Stimulated activated CD8-positive, alpha-beta memory T cell treated with anti-CD3 and anti-CD28 coated beads, Interleukin-7, amount 100 ng/mL, for 1 hour (primary cell): ENCODE data around the gene INTS14.
"Not testable (repeated sequence)": the region's sequence is repeated elsewhere in the genome, so short reads cannot be mapped to it uniquely, and the experiment has no call there.

Experiments used
- DNase-seq, 2 donors: peaks; one replicate each; pipeline ENCODE4 v3.0.0-alpha.2; 2020; ENCODE audit warnings: low read depth in 2 of 2

Gene INTS14

GRCh38 chr15:65631503-65631902 lies 20.6 kb upstream of the INTS14 start:
- no peak for DNase-seq

DNA sequence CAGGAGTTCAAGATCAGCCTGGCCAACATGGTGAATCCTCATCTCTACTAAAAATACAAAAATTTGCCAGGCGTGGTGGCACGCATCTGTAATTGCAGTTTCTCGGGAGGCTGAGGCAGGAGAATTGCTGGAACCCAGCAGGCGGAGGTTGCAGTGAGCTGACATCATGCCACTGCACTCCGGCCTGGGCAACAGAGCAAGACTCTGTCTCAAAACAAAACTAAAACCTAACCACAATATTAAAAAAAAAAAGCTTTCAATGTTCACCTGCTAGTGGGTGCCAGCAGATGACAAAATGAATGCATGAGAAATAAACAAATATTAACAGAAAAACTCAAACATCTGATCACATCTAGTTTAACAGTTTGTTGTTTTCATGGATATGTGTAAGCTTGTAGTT lies 19.8 kb upstream of the INTS14 start:
- no peak for DNase-seq

DNA sequence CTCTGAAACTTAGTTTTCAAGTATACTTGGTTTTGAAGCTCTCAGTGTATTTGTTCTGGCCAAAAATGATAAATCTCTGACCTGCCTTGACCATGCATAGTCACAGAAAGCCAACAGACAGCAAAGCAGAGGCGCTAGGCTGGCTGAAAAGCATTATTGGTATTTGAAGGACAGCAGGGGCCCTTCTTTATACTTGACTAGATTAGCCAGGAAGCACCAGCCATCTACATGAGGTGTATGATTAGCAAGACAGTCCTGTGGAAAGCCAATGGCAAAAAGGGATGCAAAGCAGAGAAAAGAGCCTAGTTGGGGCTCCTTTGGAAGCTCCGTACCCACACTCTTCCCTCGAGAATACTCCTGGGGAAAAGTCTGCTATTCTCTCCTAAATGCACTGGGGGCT lies 18.6 kb upstream of the INTS14 start:
- DNase-seq, result no peak

DNA sequence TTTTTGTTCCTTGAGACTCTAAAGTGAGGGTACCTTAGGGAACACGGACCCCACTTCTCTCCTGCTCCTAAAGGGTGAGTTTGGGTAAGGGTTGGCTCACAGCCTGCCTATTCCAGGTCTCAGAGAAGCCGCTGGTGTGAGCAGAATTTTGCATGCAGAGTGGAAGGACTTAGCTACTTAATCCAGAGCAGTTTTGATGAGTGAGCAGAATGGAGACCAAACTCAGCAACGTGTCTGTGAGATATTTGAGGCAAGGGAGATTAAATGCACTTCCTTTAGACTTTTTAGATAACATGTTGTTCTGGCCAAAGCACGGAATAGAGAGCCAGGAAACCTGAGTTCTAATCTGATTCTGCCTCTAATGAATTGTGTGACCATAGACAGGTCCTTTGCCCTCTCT lies 15.9 kb upstream of the INTS14 start:
- DNase-seq, result no peak

DNA sequence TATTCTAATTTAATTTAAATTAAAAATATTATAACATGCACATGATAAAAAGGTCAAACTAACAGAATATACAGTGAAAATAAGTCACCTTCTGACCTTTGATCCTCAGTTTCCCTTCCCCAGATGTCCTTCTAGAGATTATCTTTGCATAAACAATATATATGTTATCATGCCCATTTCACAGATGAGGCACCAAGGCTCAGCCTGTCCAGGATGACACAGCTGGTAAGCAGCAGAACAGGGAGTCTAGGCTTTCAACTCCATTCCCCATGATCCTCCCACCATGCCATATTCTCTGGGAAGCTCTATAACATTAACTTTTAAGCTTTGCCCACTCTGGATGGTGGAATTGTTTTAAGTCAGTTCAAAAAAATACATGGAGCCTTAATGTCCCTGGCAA lies 12.2 kb upstream of the INTS14 start:
- no peak for DNase-seq

DNA sequence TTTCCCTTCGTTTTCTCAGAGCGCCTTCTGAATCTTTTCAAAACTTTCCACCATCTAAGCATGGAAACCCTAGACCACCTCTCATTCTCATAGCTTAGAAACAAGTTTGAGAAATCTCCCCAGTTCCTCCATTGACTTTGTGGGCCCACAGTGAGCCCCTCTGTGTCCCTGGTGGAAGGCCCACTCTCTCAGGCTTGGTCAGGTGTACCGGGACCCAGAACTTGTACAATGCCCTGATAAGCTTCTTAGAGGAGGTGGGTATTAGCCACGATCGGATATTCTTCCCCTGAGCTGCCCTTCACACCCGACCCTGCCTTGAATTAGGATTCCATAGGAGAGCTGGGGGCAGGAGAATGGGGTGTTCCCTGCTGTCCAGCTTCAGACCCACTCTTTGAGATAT lies 10.7 kb upstream of the INTS14 start, which contains the start of gene SLC24A1:
Gene SLC24A1, plus strand, starts transcription at position 301 of the 400 bp plus-strand sequence. CDS start 2,143 bp downstream, outside the sequence.
- DNase-seq, result no peak

DNA sequence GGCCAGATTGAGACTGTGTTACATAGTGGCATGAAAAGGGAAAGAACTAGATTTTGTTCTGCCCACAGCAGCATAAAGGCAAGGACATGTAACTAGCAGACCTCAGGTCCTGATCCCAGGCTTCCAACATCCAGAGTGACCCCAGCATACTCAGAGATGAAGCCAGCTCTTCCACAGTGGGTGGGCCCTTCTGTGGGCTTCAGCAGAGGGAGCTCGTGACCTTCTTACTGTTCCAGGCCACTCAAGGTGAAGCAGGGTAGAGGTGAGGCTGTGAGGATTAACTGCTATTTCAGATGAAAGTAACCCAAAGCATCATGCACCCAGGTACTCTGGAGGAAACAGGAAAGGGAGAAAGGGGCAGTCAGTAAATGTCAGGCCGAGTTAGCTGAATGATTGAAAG lies 9.9 kb upstream of the INTS14 start:
- DNase-seq, result no peak

DNA sequence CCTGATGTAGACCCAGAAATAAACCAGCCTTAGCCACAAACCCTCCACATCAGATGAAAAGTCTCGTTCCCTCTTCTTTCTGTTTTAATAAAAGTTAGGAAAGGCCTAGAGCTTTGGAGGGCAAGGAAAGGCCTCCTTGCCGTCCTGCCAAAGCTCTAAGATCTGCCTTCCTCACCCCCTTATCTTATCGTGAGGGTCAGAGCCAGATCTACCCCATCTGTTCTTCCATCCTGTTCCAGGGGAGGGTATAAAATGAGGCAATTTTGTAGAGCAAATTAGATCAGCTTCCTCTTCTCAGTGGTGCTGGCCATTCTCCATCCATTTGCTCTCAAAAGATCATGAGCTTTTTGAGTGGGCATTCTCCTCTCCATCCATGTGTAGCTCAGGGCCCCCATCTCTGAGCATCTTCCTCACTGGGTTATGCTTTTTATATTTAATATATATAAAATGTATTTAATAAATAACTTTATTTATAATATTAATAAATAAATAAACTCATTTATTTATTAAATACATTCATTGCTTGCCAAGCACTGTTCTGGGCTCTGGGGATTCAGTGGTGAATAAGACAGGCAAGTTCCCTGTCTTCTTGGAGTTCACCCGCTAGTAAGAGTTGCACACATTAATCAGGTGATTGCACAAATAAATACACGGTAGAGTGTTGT lies 8.8 kb upstream of the INTS14 start:
- DNase-seq, result no peak

DNA sequence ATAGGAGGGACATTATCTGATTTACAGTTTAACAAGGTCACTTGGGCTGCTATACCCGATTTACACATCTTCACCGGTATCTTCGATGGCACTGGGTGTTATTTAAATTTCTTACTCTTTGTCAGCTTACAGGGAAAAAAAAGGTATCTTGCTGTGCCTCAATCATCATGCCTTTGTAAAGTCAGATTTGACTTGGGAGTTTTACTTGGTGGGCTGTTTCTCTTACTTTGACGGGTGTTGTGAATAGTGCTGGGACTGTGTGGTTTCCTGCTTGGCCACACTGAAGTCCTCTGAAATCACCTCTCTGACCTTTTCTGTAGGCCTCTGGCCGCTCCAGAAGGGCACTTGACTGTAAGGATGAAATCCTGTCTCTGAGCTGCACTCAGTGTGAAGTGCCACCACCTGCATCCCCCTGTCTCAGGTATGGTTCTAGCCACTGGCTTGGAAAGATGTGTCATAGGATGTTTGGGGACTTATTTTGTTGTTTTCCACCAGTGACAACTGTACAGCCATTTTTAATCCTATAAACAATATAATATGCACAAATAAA lies 7.7 kb upstream of the INTS14 start:
- DNase-seq, result no peak

DNA sequence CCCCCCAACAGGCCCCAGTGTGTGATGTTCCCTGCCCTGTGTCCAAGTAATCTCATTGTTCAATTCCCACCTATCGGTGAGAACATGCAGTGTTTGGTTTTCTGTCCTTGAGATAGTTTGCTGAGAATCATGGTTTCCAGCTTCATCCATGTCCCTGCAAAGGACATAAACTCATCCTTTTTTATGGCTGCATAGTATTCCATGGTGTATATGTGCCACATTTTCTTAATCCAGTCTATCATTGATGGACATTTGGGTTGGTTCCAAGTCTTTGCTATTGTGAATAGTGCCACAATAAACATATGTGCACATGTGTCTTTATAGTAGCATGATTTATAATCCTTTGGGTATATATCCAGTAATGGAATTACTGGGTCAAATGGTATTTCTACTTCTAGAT lies 5.0 kb upstream of the INTS14 start:
- not testable (repeated sequence) for DNase-seq

GRCh38 chr15:65612949-65613744 lies 2.2 kb upstream of the INTS14 start:
- no peak for DNase-seq

DNA sequence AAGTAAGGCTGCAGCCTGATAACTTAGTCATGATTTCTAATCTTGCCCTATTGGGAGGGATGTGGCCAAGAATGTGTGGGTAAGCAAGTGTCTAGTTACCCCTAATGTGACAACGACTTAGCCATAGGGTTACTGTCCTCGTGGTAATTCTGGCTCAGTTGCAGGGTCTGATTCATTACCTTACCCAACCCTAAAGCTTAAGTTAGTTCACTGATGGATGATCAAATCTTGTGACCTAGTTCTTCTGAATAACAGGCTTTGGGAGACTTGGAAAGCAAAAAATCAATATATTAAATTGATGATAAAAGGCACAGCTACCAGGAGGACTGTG lies 1.6 kb upstream of the INTS14 start:
- DNase-seq, result no peak

- no peak for DNase-seq
These were observed 1.1 kb upstream of the INTS14 start for GRCh38 chr15:65611888-65612615.

DNA sequence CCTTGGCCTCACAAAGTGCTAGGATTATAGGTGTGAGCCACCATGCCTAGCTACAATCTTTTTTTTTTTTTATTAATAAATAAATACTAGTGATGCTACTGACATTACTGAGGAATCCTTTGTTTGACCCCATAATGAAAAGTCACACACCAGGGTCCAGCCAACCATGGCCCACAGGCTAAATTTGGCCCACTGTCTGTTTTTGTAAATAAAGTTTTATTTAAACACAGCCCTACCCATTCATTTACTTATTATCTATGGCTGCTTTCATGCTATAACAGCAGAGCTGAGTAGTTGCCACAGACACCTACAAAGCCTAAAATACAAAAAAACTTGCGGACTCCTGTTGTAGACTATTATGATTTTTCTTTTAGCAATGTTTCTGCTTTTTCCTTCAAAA lies 7.4 kb downstream of the INTS14 start:
- no peak for DNase-seq

GRCh38 chr15:65603134-65603533 lies 7.8 kb downstream of the INTS14 start:
- DNase-seq, result no peak

DNA sequence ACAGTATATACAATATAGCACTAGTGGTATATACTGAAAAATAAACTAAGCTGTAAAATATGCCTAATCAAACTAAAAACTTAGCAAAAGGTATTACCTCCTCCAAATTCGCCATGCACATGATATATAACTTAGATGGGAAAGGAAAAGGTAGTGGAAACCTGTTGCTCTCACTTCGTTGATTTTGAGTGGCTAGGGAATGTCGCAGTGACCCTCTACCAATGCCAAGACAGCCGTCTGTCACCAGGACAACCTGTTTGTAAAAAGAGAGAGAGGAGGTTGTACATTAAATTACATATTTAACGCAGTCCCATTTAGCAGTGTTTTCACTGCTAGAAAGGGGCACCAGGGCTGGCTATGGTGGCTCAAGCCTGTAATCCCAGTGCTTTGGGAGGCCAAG lies 11.3 kb downstream of the INTS14 start:
- no peak for DNase-seq

- DNase-seq, result no peak
These were observed 12.5 kb downstream of the INTS14 start for GRCh38 chr15:65598468-65598867.

- DNase-seq, result no peak
These were observed 15.0 kb downstream of the INTS14 start for GRCh38 chr15:65595960-65596359.

GRCh38 chr15:65587094-65587493 lies 23.8 kb downstream of the INTS14 start:
- no peak for DNase-seq

GRCh38 chr15:65584241-65584640 lies 26.7 kb downstream of the INTS14 start:
- no peak for DNase-seq

DNA sequence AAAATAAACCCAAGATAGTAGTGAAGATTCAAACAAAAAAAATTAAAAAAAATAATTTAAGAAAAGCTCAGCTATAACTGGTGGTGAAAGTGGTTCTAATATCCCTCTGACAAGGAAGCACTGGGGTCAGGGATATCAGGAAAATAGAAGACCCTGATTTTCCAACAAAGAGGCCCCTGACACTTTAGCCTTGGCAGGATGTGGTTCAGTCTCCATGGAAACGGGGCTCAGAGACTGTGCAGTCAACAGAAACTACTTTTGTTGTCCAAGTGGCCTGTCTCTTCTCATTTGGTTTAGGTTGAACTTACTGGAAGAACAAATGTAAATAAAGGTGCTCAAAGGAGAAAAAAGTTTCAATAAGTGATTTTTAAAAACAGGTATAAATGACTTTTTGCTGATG lies 27.2 kb downstream of the INTS14 start:
- DNase-seq, result no peak

DNA sequence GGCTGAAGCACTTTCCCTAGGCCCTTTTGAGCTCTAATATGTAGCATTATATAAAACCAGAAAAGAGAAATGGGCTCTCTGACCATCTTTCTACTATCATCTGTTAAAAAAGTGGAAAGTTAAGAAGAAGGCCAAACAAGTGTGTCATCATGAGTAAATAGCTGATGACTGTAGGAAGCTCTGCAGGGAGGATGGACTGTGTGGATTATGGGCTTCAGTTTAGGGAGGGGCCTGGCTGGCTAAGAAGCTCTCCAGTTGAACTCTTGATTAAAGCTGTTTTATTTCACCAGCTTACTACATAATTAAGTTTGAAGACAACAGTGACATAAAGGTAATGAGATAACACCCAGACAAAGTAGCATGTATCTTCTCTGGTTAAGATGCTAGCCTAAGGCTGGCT lies 30.6 kb downstream of the INTS14 start:
- no peak for DNase-seq

DNA sequence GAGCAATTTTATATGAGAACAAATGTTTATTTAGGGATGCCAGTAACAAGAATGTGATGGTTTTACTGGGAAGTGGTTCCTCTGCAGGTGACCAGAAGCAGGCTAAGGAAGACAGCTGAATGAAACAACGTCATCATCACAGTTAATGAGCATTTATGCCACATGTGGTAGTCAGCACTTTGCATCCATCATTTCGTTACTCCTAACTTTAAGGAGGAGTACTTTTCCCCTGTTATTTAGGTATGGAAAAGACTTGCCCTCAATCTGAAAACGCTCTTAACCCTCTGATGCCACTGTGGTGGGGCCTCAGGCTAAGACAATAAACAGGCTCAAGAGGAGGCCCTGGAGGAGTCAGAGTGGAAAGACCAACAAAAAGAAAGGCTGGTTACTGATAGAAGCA lies 31.2 kb downstream of the INTS14 start:
- DNase-seq, result no peak
